Panc1 (cell line): ENCODE results near the gene WDR20. TPM values are rescaled to one million over a fixed set of nuclear protein-coding genes. Genes with fewer than 3 reads are reported as not detected.

Source experiments
- ATAC-seq: fragments of 200-7000 bp; cut with Tn5 transposase; 2 replicates; pipeline ENCODE4 v1.9.1; 2020; ENCODE audit warnings: mild to moderate bottlenecking, moderate library complexity
- BruUV-seq: library from RNA; stranded (reverse); fragments of 400-500 nt; replicated peaks from 2 replicates; lab custom pipeline; 2021; lab: Mats Ljungman, UMichigan
- CTCF ChIA-PET: fragments of 300-600 bp; sonication (Branson Sonifier 250); formaldehyde crosslinking; loops from one replicate; lab custom pipeline; 2022; ENCODE audit warnings: antibody characterized with exemption; lab: Charles Lee
- POLR2A ChIA-PET: fragments of 300-600 bp; sonication (Branson Sonifier 250); formaldehyde crosslinking; loops from one replicate; lab custom pipeline; 2022; ENCODE audit warnings: antibody characterized with exemption; lab: Charles Lee
- DNase-seq: peaks from one replicate; pipeline ENCODE4 v3.0.0-alpha.2; 2010; ENCODE audit warnings: low read depth, low spot score
- H3K27ac ChIP-seq: 2 replicates; pipeline ENCODE4 v1.5.1; 2011; ENCODE audit warnings: mild to moderate bottlenecking, low read length, inconsistent platforms
- H3K27me3 ChIP-seq: fragments of 200-500 bp; sonication (Bioruptor generic); 2 replicates; pipeline ENCODE4 v1.6.0; 2014; ENCODE audit warnings: low read length, inconsistent platforms; ENCODE audit not compliant: control insufficient read depth, insufficient read depth
- H3K36me3 ChIP-seq: fragments of 200-500 bp; sonication (Bioruptor generic); 2 replicates; pipeline ENCODE4 v1.5.1; 2014; ENCODE audit warnings: inconsistent platforms, mild to moderate bottlenecking, low read length, moderate library complexity; ENCODE audit not compliant: control insufficient read depth, insufficient read depth
- H3K4me1 ChIP-seq: 2 replicates; pipeline ENCODE4 v1.5.1; 2011; ENCODE audit warnings: inconsistent platforms, mild to moderate bottlenecking, low read length, moderate library complexity; ENCODE audit not compliant: control insufficient read depth, insufficient read depth
- H3K4me3 ChIP-seq, 2 experiments: 2 replicates each; pipeline ENCODE4 v1.5.1; 2011 to 2012; ENCODE audit warnings: low read depth in 2 of 2, low read length in 2 of 2, mild to moderate bottlenecking in 2 of 2, inconsistent platforms in 1 of 2, moderate library complexity in 1 of 2
- H3K9me3 ChIP-seq: fragments of 200-500 bp; sonication (Bioruptor generic); 2 replicates; pipeline ENCODE4 v1.5.1; 2014; ENCODE audit warnings: low read depth, mild to moderate bottlenecking, inconsistent platforms, low read length, moderate library complexity; ENCODE audit not compliant: control insufficient read depth, insufficient read depth
- CTCF ChIP-seq: fragments of 450-650 bp; IDR thresholded peaks from 2 replicates; pipeline ENCODE4 v1.5.1; 2017; ENCODE audit warnings: mild to moderate bottlenecking
- POLR2AphosphoS5 ChIP-seq: IDR thresholded peaks from 2 replicates; pipeline ENCODE4 v1.6.1; 2012; ENCODE audit warnings: mild to moderate bottlenecking, low read depth, low read length, moderate library complexity
- REST ChIP-seq, 2 experiments: IDR thresholded peaks; 2 replicates each; pipeline ENCODE4 v1.6.1; 2011 to 2012; ENCODE audit warnings: low read depth in 2 of 2, control low read depth in 1 of 2, low read length in 1 of 2, mild to moderate bottlenecking in 1 of 2, moderate library complexity in 1 of 2; ENCODE audit not compliant: insufficient read depth in 1 of 2
- SIN3A ChIP-seq: IDR thresholded peaks from 2 replicates; pipeline ENCODE4 v1.6.1; 2012; ENCODE audit warnings: low read depth, mild to moderate bottlenecking, low read length, moderate library complexity, borderline replicate concordance; ENCODE audit not compliant: insufficient read depth
- TCF7L2 ChIP-seq: IDR thresholded peaks from 2 replicates; pipeline ENCODE4 v1.6.1; 2011; ENCODE audit warnings: mild to moderate bottlenecking, low read depth, low read length, inconsistent platforms
- in situ Hi-C: cut with HindIII; loops from 2 replicates; pipeline ENCODE4 v1.10.0; 2016; ENCODE audit warnings: low sequenced_read_pairs, low pct_unique_long_range_greater_than_20kb
- intact Hi-C: fragments of 100-400 bp; cut with micrococcal nuclease; formaldehyde crosslinking; loops from one replicate; pipeline ENCODE4 v1.10.0; 2022; ENCODE audit not compliant: unreplicated experiment
- total RNA-seq: library from RNA; stranded (reverse); gene quantifications from one replicate; pipeline ENCODE4 v1.2.1, GENCODE V29; 2021; ENCODE audit not compliant: unreplicated experiment

Gene WDR20
- total RNA-seq, 1 experiment from 2014 or later: 20.2 TPM

DNA sequence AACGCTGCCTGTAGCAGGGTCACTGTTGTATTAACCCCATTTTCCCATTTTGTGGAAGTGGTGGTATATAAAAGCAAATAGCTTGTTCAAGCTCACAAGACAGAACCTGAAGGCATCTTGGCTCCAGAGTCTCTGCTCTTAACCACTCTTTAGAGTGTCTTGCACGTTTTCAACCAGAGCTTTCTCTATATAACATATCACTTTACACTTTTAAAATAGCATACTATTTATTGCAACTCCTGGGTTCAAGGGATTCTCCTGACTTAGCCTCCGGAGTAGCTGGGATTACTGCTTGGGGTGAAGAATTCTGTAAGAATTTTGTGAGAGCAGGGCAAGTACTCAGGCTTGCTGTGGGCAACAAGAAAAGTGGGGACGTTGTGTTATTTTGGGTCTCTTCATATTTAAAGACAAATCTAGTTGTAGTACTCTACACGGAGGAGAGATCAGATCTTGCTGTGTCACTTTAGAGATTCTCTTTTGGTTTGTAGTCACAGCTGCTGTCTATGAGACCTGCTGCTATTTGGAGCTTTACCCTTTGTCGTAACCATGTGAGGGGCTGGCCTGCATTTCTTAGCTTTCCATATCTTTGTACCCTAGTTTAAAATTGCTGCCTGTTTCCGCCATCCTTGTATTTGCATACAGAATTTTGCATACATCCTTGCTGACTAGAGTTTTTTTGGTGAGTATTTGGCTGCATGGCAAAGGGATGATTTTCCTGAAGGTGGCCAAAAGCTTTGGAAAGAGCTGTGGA, 40.7 kb downstream of the WDR20 start:
- Histone ChIP-seq H3K27ac (no peak overlapping the region), H3K4me1 (peaks cover 6% of the 10 kb centered on the region), H3K27me3 (no peaks in the 10 kb centered on the region), H3K9me3 (no peaks in the 10 kb centered on the region), H3K36me3 (no peaks in the 10 kb centered on the region), H3K4me3 (no peak overlapping the region)
- no TSS peak for BruUV-seq
- POLR2A ChIA-PET: interaction anchor here (0.6 kb wide), 1 partner anchor 60 kb away, joined by 7 read pairs; no protein-coding TSS in a partner anchor
- intact Hi-C loops: no loop called here
- in situ Hi-C loops: no loop called here
- TF ChIP-seq SIN3A (no peak), REST (IDR thresholded peaks at IDR 0.05; ENCODE audit: insufficient read depth in 1 of 2, low read depth in 2 of 2, low read length in 1 of 2) (no peak), CTCF (no peak), TCF7L2 (no peak), POLR2AphosphoS5 (no peak)
- ATAC-seq: no peak
- CTCF ChIA-PET: no interaction called here
- DNase-seq: no peak

DNA sequence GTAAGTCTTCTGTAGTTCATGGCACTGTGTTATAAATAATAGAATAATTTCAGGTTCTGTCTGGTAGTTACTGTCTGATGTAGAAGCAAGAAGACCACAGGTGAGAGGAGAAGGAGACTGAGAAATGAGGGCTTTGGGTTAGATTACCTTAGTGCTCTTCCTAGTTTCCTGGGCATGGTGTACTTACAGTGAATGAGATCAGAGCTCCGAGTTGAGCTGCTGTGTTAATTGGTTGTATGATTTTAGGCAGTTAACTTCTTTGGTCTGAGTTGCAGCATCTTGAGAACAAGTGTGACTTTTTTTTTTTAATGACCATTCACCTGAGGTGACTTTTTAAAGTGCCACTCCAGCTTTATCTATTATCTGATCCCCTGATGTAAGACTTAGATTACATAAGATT, 41.5 kb downstream of the WDR20 start:
- Histone ChIP-seq H3K36me3 (no peaks in the 10 kb centered on the region), H3K4me1 (peaks cover 6% of the 10 kb centered on the region), H3K9me3 (no peaks in the 10 kb centered on the region), H3K27ac (no peak overlapping the region), H3K27me3 (no peaks in the 10 kb centered on the region), H3K4me3 (no peak overlapping the region)
- TF ChIP-seq POLR2AphosphoS5: no peak
- TF ChIP-seq TCF7L2: no peak
- no peak for TF ChIP-seq CTCF
- TF ChIP-seq SIN3A: no peak
- no peak for TF ChIP-seq REST (IDR thresholded peaks at IDR 0.05; ENCODE audit: insufficient read depth in 1 of 2, low read depth in 2 of 2, low read length in 1 of 2)
- DNase-seq: no peak
- CTCF ChIA-PET: interaction anchor here (0.5 kb wide), 1 partner anchor 42 kb away, joined by 5 read pairs; no protein-coding TSS in a partner anchor
- no TSS peak for BruUV-seq
- POLR2A ChIA-PET: no interaction called here
- in situ Hi-C loops (no loop called here), intact Hi-C loops (no loop called here)
- ATAC-seq: no peak
